Measurements from ENCODE around the gene KIAA1191. TPM values are rescaled to one million over a fixed set of nuclear protein-coding genes. Genes with fewer than 3 reads are reported as not detected.
"Not testable (repeated sequence)": the region's sequence is repeated elsewhere in the genome, so short reads cannot be mapped to it uniquely, and the experiment has no call there.

KIAA1191 gene, protein sequence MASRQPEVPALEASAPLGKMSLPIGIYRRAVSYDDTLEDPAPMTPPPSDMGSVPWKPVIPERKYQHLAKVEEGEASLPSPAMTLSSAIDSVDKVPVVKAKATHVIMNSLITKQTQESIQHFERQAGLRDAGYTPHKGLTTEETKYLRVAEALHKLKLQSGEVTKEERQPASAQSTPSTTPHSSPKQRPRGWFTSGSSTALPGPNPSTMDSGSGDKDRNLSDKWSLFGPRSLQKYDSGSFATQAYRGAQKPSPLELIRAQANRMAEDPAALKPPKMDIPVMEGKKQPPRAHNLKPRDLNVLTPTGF
- total RNA-seq = 100 to 1,000 TPM in 1 of 4 donors, 10 to 100 TPM in 3; 76.3 to 174 (median 84.1) TPM

- TF ChIP-seq POLR2A (IDR thresholded peaks at IDR 0.05) = peak; percentile 97 to 98
- TF ChIP-seq, protein P1, sequence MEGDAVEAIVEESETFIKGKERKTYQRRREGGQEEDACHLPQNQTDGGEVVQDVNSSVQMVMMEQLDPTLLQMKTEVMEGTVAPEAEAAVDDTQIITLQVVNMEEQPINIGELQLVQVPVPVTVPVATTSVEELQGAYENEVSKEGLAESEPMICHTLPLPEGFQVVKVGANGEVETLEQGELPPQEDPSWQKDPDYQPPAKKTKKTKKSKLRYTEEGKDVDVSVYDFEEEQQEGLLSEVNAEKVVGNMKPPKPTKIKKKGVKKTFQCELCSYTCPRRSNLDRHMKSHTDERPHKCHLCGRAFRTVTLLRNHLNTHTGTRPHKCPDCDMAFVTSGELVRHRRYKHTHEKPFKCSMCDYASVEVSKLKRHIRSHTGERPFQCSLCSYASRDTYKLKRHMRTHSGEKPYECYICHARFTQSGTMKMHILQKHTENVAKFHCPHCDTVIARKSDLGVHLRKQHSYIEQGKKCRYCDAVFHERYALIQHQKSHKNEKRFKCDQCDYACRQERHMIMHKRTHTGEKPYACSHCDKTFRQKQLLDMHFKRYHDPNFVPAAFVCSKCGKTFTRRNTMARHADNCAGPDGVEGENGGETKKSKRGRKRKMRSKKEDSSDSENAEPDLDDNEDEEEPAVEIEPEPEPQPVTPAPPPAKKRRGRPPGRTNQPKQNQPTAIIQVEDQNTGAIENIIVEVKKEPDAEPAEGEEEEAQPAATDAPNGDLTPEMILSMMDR (IDR thresholded peaks at IDR 0.05 in 4 of 5, conservative IDR thresholded peaks at IDR 0.05 in 1 of 5) = peak in 2 of 5 experiments; percentile 34 to 51
- DNase-seq (peak; percentile 94 to 96), ATAC-seq (peak; percentile 85 to 87)
- Histone ChIP-seq H3K36me3 (peaks cover 0 to 19% of the 10 kb centered on the region in 2 donors), H3K4me3 (peak within 1 kb of the TSS; percentile 83 to 99 (median 96)), H3K9me3 (no peaks in the 10 kb centered on the region), H3K4me1 (peaks cover 14 to 28% of the 10 kb centered on the region in 2 donors), H3K27me3 (no peaks in the 10 kb centered on the region), H3K27ac (peak within 1 kb of the TSS; percentile 92 to 97 (median 94))
- in situ Hi-C loops (cut with MboI; ENCODE audit: low sequenced_read_pairs in 4 of 4) (no loop called here), intact Hi-C loops (cut with DNase I; ENCODE audit: low total_unique reads) (loop anchor here (1.0 to 2.0 kb wide), 4 partner anchors 27 to 175 kb away; partner anchors contain the start of genes CLTB, FAF2, HIGD2A and NOP16)
Observed at GRCh38 chr5:176361437-176362232, at the start of gene KIAA1191. KIAA1191 (minus strand) TSS chr5:176361764; CDS start chr5:176359508, 2,256 bp downstream.

GRCh38 chr5:176410486-176411180 lies 49.1 kb upstream of the KIAA1191 start:
- no peaks in the 10 kb centered on the region for H3K27me3 ChIP-seq
- H3K27ac ChIP-seq = peak overlapping the region in 1 of 4 donors; percentile 0
- no peak for TF ChIP-seq POLR2A (IDR thresholded peaks at IDR 0.05)
- TF ChIP-seq, protein P1 (IDR thresholded peaks at IDR 0.05 in 4 of 5, conservative IDR thresholded peaks at IDR 0.05 in 1 of 5) = no peak
- intact Hi-C loops (cut with DNase I; ENCODE audit: low total_unique reads) (loop anchor here (10.0 kb wide), 1 partner anchor 164 kb away; no protein-coding TSS in a partner anchor), in situ Hi-C loops (cut with MboI; ENCODE audit: low sequenced_read_pairs in 4 of 4) (loop anchor here in 1 of 4 donors (25.0 kb wide), 1 partner anchor 127 kb away; the partner anchor contains the start of genes CDHR2 and RNF44)
- H3K4me3 ChIP-seq = no peak overlapping the region
- no peaks in the 10 kb centered on the region for H3K9me3 ChIP-seq
- H3K4me1 ChIP-seq = peaks cover 41 to 50% of the 10 kb centered on the region in 2 donors
- ATAC-seq = no peak
- peaks cover 0 to 40% of the 10 kb centered on the region in 2 donors for H3K36me3 ChIP-seq
- DNase-seq = no peak

GRCh38 chr5:176409765-176410164 lies 48.2 kb upstream of the KIAA1191 start:
- H3K4me1 ChIP-seq = peaks cover 33 to 42% of the 10 kb centered on the region in 2 donors
- peak overlapping the region in 1 of 4 donors; percentile 71 for H3K27ac ChIP-seq
- in situ Hi-C loops (cut with MboI; ENCODE audit: low sequenced_read_pairs in 4 of 4) = loop anchor here in 1 of 4 donors (25.0 kb wide), 1 partner anchor 128 kb away; the partner anchor contains the start of genes CDHR2 and RNF44
- no peaks in the 10 kb centered on the region for H3K27me3 ChIP-seq
- H3K36me3 ChIP-seq = peaks cover 0 to 47% of the 10 kb centered on the region in 2 donors
- no peak for TF ChIP-seq POLR2A (IDR thresholded peaks at IDR 0.05)
- TF ChIP-seq, protein P1 (IDR thresholded peaks at IDR 0.05 in 4 of 5, conservative IDR thresholded peaks at IDR 0.05 in 1 of 5) = no peak
- no peaks in the 10 kb centered on the region for H3K9me3 ChIP-seq
- ATAC-seq (no peak), DNase-seq (no peak)
- intact Hi-C loops (cut with DNase I; ENCODE audit: low total_unique reads) = loop anchor here (10.0 kb wide), 1 partner anchor 165 kb away; no protein-coding TSS in a partner anchor
- no peak overlapping the region for H3K4me3 ChIP-seq

DNA sequence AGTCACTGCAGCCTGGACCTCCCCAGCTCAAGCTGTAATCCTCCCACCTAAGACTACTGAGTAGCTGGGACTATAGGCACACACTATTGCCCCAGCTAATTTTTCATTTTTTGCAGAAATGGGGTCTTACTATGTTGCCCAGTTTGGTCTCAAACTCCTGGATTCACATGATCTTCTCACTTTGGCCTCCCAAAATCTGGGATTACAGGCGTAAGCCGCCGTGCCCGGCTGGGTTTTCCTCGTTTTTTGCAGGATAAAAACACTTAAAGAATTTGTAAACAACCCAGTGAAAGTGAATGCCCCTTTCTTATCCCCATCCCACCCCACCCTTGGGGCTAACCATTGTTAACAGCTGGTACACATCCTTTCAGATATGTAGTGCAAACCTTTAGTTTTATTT lies 47.0 kb upstream of the KIAA1191 start:
- Histone ChIP-seq H3K9me3 (no peaks in the 10 kb centered on the region), H3K4me3 (no peak overlapping the region), H3K27ac (peak overlapping the region in 1 of 4 donors; percentile 71), H3K27me3 (no peaks in the 10 kb centered on the region), H3K36me3 (peaks cover 0 to 57% of the 10 kb centered on the region in 2 donors), H3K4me1 (peaks cover 21 to 31% of the 10 kb centered on the region in 2 donors)
- TF ChIP-seq POLR2A (IDR thresholded peaks at IDR 0.05) = no peak
- TF ChIP-seq, protein P1 (IDR thresholded peaks at IDR 0.05 in 4 of 5, conservative IDR thresholded peaks at IDR 0.05 in 1 of 5) = no peak
- no peak for ATAC-seq
- in situ Hi-C loops (cut with MboI; ENCODE audit: low sequenced_read_pairs in 4 of 4) (loop anchor here in 1 of 4 donors (25.0 kb wide), 1 partner anchor 129 kb away; the partner anchor contains the start of genes CDHR2 and RNF44), intact Hi-C loops (cut with DNase I; ENCODE audit: low total_unique reads) (no loop called here)
- DNase-seq = no peak

DNA sequence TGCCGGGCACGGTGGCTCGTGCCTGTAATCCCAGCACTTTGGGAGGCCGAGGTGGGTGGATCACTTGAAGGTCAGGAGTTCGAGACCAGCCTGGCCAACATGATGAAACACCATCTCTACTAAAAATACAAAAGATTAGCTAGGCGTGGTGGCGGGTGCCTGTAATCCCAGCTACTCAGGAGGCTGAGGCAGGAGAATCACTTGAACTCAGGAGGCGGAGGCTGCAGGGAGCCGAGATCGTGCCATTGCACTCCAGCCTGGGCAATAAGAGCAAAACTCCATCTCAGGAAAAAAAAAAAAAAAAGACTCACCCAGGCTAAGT lies 46.6 kb upstream of the KIAA1191 start:
- H3K9me3 ChIP-seq; ATAC-seq; DNase-seq; H3K4me3 ChIP-seq; intact Hi-C loops (cut with DNase I; ENCODE audit: low total_unique reads); H3K27me3 ChIP-seq: not testable (repeated sequence)
- H3K36me3 ChIP-seq = peaks cover 0 to 57% of the 10 kb centered on the region in 2 donors
- in situ Hi-C loops (cut with MboI; ENCODE audit: low sequenced_read_pairs in 4 of 4) = loop anchor here in 1 of 4 donors (25.0 kb wide), 1 partner anchor 129 kb away; the partner anchor contains the start of genes CDHR2 and RNF44
- H3K4me1 ChIP-seq = peaks cover 17 to 28% of the 10 kb centered on the region in 2 donors
- peak overlapping the region in 3 of 4 donors; percentile 57 to 72 (median 71) for H3K27ac ChIP-seq

Measured in gastrocnemius medialis (tissue), 4 donors.